ENCODE data around the gene DNPH1. TPM values are rescaled to one million over a fixed set of nuclear protein-coding genes. Genes with fewer than 3 reads are reported as not detected.

DNPH1 gene
- total and polyA plus RNA-seq, 3 experiments from 2014 or later: 68.2 to 80.0 (median 68.3) TPM

DNA sequence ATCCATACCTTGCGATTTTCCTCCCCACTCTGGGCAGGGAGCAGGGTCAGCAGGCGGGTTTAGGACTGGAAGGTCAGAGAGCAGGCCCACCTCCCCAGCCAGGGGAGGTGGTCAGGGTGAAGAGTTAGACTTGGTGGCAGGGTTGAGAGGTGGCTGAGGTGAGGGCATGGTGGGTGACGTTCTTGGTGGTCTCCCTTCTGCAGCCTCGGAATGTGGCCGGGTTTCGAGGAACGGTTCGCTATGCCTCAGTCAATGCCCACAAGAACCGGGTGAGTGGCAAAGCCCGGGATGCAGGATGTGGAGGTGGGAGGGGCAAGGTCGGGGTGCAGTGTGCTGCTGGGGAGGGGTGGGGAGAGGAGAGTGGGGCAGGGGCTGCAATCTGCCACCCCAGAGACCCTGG is 25.6 kb upstream of the DNPH1 start:
- no peak overlapping the region for H3K27ac Mint-ChIP-seq
- H3K4me1 Mint-ChIP-seq: no peaks in the 10 kb centered on the region
- no peaks in the 10 kb centered on the region for H3K9me3 Mint-ChIP-seq
- Histone ChIP-seq H3K27me3 (ENCODE audit: insufficient read depth, low read length, poor library complexity, severe bottlenecking) (peaks cover 3% of the 10 kb centered on the region), H3K36me3 (ENCODE audit: insufficient read depth, low read length) (no peaks in the 10 kb centered on the region), H3K27ac (ENCODE audit: low read depth, low read length) (no peak overlapping the region), H3K4me3 (ENCODE audit: low read length) (no peak overlapping the region), H3K9me3 (ENCODE audit: low read length) (no peaks in the 10 kb centered on the region), H3K4me1 (ENCODE audit: insufficient read depth, low read length) (no peaks in the 10 kb centered on the region)
- no peak overlapping the region for H3K4me3 Mint-ChIP-seq
- H3K27me3 Mint-ChIP-seq: peaks cover 15 to 46% of the 10 kb centered on the region in 2 donors
- no peak for DNase-seq
- ChIA-PET CTCF (interaction anchor here (1.9 kb wide), 1 partner anchor 26 kb away, joined by 5 read pairs; the partner anchor contains the start of gene DNPH1), POLR2A (no interaction called here)
- no peaks in the 10 kb centered on the region for H3K36me3 Mint-ChIP-seq

- no peaks in the 10 kb centered on the region for H3K36me3 ChIP-seq (ENCODE audit: insufficient read depth, low read length)
- Mint-ChIP-seq H3K27ac (no peak overlapping the region), H3K9me3 (no peaks in the 10 kb centered on the region), H3K36me3 (no peaks in the 10 kb centered on the region), H3K27me3 (peaks cover 15 to 46% of the 10 kb centered on the region in 2 donors), H3K4me3 (no peak overlapping the region), H3K4me1 (no peaks in the 10 kb centered on the region)
- DNase-seq: no peak
- peaks cover 3% of the 10 kb centered on the region for H3K27me3 ChIP-seq (ENCODE audit: insufficient read depth, low read length, poor library complexity, severe bottlenecking)
- no peak overlapping the region for H3K27ac ChIP-seq (ENCODE audit: low read depth, low read length)
- H3K9me3 ChIP-seq (ENCODE audit: low read length): no peaks in the 10 kb centered on the region
- ChIA-PET POLR2A (no interaction called here), CTCF (interaction anchor here (0.9 to 1.9 kb wide), 2 partner anchors 10 to 25 kb away, joined by 3 to 5 read pairs; partner anchors contain the start of gene DNPH1)
- H3K4me3 ChIP-seq (ENCODE audit: low read length): no peak overlapping the region
- no peaks in the 10 kb centered on the region for H3K4me1 ChIP-seq (ENCODE audit: insufficient read depth, low read length)
Observed at GRCh38 chr6:43254138-43254817, 25.0 kb upstream of the DNPH1 start.

GRCh38 chr6:43253401-43253800 is 24.1 kb upstream of the DNPH1 start:
- Histone ChIP-seq H3K27me3 (ENCODE audit: insufficient read depth, low read length, poor library complexity, severe bottlenecking) (peaks cover 3% of the 10 kb centered on the region), H3K36me3 (ENCODE audit: insufficient read depth, low read length) (no peaks in the 10 kb centered on the region), H3K9me3 (ENCODE audit: low read length) (no peaks in the 10 kb centered on the region), H3K4me3 (ENCODE audit: low read length) (no peak overlapping the region), H3K4me1 (ENCODE audit: insufficient read depth, low read length) (no peaks in the 10 kb centered on the region), H3K27ac (ENCODE audit: low read depth, low read length) (no peak overlapping the region)
- H3K27me3 Mint-ChIP-seq: peaks cover 15 to 46% of the 10 kb centered on the region in 2 donors
- peak overlapping the region in 1 of 7 donors; percentile 32 for H3K4me3 Mint-ChIP-seq
- no peaks in the 10 kb centered on the region for H3K36me3 Mint-ChIP-seq
- no peaks in the 10 kb centered on the region for H3K4me1 Mint-ChIP-seq
- H3K27ac Mint-ChIP-seq: no peak overlapping the region
- no peak for DNase-seq
- no peaks in the 10 kb centered on the region for H3K9me3 Mint-ChIP-seq
- ChIA-PET CTCF (interaction anchor here (1.9 kb wide), 1 partner anchor 24 kb away, joined by 5 read pairs; the partner anchor contains the start of gene DNPH1), POLR2A (no interaction called here)

DNA sequence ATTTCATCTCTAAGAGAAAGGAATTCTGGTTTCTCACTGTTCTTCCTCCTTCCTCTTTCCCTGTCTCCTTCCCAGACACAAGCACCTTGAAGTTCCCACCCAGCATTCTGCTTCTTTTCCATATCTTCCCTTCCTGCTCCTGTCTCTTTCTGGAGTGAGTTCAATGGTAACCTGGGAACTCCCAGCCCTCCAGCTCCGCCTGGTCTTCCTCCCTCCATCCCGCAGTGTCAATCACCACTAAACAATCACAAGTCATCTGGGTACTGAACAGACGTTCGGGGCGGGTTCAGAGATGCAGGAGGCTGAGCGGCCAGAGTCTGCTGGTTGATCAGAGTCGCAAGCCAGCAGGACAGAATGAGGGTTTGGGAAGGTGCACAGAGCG is 21.7 kb upstream of the DNPH1 start:
- Histone ChIP-seq H3K27me3 (ENCODE audit: insufficient read depth, low read length, poor library complexity, severe bottlenecking) (peaks cover 3% of the 10 kb centered on the region), H3K27ac (ENCODE audit: low read depth, low read length) (no peak overlapping the region), H3K36me3 (ENCODE audit: insufficient read depth, low read length) (no peaks in the 10 kb centered on the region), H3K4me1 (ENCODE audit: insufficient read depth, low read length) (peaks cover 12% of the 10 kb centered on the region), H3K9me3 (ENCODE audit: low read length) (no peaks in the 10 kb centered on the region), H3K4me3 (ENCODE audit: low read length) (no peak overlapping the region)
- H3K27ac Mint-ChIP-seq: no peak overlapping the region
- H3K4me3 Mint-ChIP-seq: peak overlapping the region in 1 of 7 donors; percentile 35
- H3K9me3 Mint-ChIP-seq: no peaks in the 10 kb centered on the region
- H3K36me3 Mint-ChIP-seq: no peaks in the 10 kb centered on the region
- POLR2A ChIA-PET: no interaction called here
- CTCF ChIA-PET: no interaction called here
- DNase-seq: no peak
- peaks cover 10 to 19% (median 13%) of the 10 kb centered on the region in 3 donors for H3K4me1 Mint-ChIP-seq
- peaks cover 14 to 35% of the 10 kb centered on the region in 2 donors for H3K27me3 Mint-ChIP-seq

DNA sequence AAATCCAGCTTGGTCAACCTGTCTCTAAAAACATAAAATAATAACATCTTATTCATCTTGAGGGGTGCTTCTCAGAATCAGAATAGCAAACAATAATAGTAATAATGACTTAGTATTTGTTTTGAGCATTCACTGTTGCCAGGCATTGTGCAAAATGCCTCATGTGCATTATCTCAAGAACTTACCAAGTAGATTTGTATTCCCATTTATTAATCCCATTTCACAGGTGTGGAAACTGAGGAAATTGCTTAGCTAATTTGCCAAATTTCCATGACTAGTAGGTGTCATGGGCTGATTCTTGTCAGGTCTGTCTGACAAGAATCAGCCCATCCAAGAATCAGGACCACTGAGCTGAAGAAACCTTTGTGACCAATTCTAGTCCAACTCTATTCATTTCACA is 19.5 kb upstream of the DNPH1 start:
- ChIA-PET POLR2A (no interaction called here), CTCF (interaction anchor here (0.9 kb wide), 1 partner anchor 19 kb away, joined by 4 read pairs; the partner anchor contains the start of gene DNPH1)
- peaks cover 10 to 22% of the 10 kb centered on the region in 2 donors for H3K27me3 Mint-ChIP-seq
- no peak overlapping the region for H3K27ac Mint-ChIP-seq
- Histone ChIP-seq H3K4me1 (ENCODE audit: insufficient read depth, low read length) (peaks cover 12% of the 10 kb centered on the region), H3K9me3 (ENCODE audit: low read length) (no peaks in the 10 kb centered on the region), H3K27me3 (ENCODE audit: insufficient read depth, low read length, poor library complexity, severe bottlenecking) (peaks cover 24% of the 10 kb centered on the region), H3K36me3 (ENCODE audit: insufficient read depth, low read length) (no peaks in the 10 kb centered on the region), H3K4me3 (ENCODE audit: low read length) (no peak overlapping the region), H3K27ac (ENCODE audit: low read depth, low read length) (no peak overlapping the region)
- no peaks in the 10 kb centered on the region for H3K9me3 Mint-ChIP-seq
- DNase-seq: no peak
- no peaks in the 10 kb centered on the region for H3K36me3 Mint-ChIP-seq
- peaks cover 10 to 19% (median 13%) of the 10 kb centered on the region in 3 donors for H3K4me1 Mint-ChIP-seq
- peak overlapping the region in 2 of 7 donors; percentile 20 to 92 for H3K4me3 Mint-ChIP-seq

- H3K36me3 ChIP-seq (ENCODE audit: insufficient read depth, low read length): no peaks in the 10 kb centered on the region
- Mint-ChIP-seq H3K36me3 (no peaks in the 10 kb centered on the region), H3K4me1 (peaks cover 10 to 19% (median 13%) of the 10 kb centered on the region in 3 donors), H3K27ac (peak overlapping the region in 5 of 8 donors; percentile 80 to 95 (median 93)), H3K27me3 (peaks cover 10 to 21% of the 10 kb centered on the region in 2 donors), H3K9me3 (no peaks in the 10 kb centered on the region), H3K4me3 (peak overlapping the region in 6 of 7 donors; percentile 76 to 92 (median 88))
- CTCF ChIA-PET: interaction anchor here (0.9 kb wide), 2 partner anchors 19 to 60 kb away, joined by 3 to 4 read pairs; partner anchors contain the start of gene DNPH1
- POLR2A ChIA-PET: no interaction called here
- H3K27ac ChIP-seq (ENCODE audit: low read depth, low read length): no peak overlapping the region
- no peaks in the 10 kb centered on the region for H3K9me3 ChIP-seq (ENCODE audit: low read length)
- peaks cover 12% of the 10 kb centered on the region for H3K4me1 ChIP-seq (ENCODE audit: insufficient read depth, low read length)
- peaks cover 26% of the 10 kb centered on the region for H3K27me3 ChIP-seq (ENCODE audit: insufficient read depth, low read length, poor library complexity, severe bottlenecking)
- no peak overlapping the region for H3K4me3 ChIP-seq (ENCODE audit: low read length)
- no peak for DNase-seq
Observed at GRCh38 chr6:43248101-43248500, 18.8 kb upstream of the DNPH1 start.

- peak overlapping the region; percentile 35 for H3K27ac ChIP-seq (ENCODE audit: low read depth, low read length)
- ChIA-PET POLR2A (interaction anchor here (0.5 to 1.5 kb wide), 4 partner anchors 9 to 800 kb away, joined by 3 to 9 read pairs (median 3); no protein-coding TSS in a partner anchor), CTCF (interaction anchor here (0.6 to 1.9 kb wide), 5 partner anchors 16 to 72 kb away, joined by 3 to 12 read pairs (median 3); partner anchors contain the start of gene DNPH1)
- Mint-ChIP-seq H3K9me3 (no peaks in the 10 kb centered on the region), H3K27ac (peak overlapping the region; percentile 79 to 95 (median 90)), H3K36me3 (no peaks in the 10 kb centered on the region), H3K4me1 (peaks cover 10 to 19% (median 13%) of the 10 kb centered on the region in 3 donors), H3K27me3 (peaks cover 10 to 15% of the 10 kb centered on the region in 2 donors), H3K4me3 (peak overlapping the region; percentile 86 to 93 (median 89))
- no peaks in the 10 kb centered on the region for H3K36me3 ChIP-seq (ENCODE audit: insufficient read depth, low read length)
- H3K4me3 ChIP-seq (ENCODE audit: low read length): peak overlapping the region; percentile 87
- peaks cover 28% of the 10 kb centered on the region for H3K27me3 ChIP-seq (ENCODE audit: insufficient read depth, low read length, poor library complexity, severe bottlenecking)
- H3K4me1 ChIP-seq (ENCODE audit: insufficient read depth, low read length): peaks cover 12% of the 10 kb centered on the region
- no peaks in the 10 kb centered on the region for H3K9me3 ChIP-seq (ENCODE audit: low read length)
- peak; percentile 66 to 85 (median 70) for DNase-seq
Observed at GRCh38 chr6:43247114-43247999, 18.1 kb upstream of the DNPH1 start.
